CD4-positive, alpha-beta T cell treated with Interleukin-10 for 1 hour (primary cell): ENCODE data around the gene TCF12.

ENCODE experiments used
- DNase-seq: peaks from one replicate; pipeline ENCODE4 v3.0.0-alpha.2; 2020

Gene TCF12

GRCh38 chr15:57025264-57025926, 107.0 kb downstream of the TCF12 start:
- DNase-seq, result no peak

- DNase-seq, result no peak
Observed at GRCh38 chr15:57026016-57026592, 107.7 kb downstream of the TCF12 start.

- no peak for DNase-seq
Observed at GRCh38 chr15:57027596-57027995, 109.2 kb downstream of the TCF12 start.

GRCh38 chr15:57028176-57028575, 109.7 kb downstream of the TCF12 start:
- DNase-seq, result no peak

- DNase-seq, result no peak
Observed at GRCh38 chr15:57030011-57030410, 111.6 kb downstream of the TCF12 start.

- DNase-seq, result no peak
Observed at GRCh38 chr15:57031082-57031481, 112.6 kb downstream of the TCF12 start.

GRCh38 chr15:57031605-57032004, 113.2 kb downstream of the TCF12 start:
- no peak for DNase-seq

- DNase-seq, result no peak
Observed at GRCh38 chr15:57032338-57032737, 113.9 kb downstream of the TCF12 start.

- no peak for DNase-seq
Observed at GRCh38 chr15:57033715-57034439, 115.4 kb downstream of the TCF12 start.

- no peak for DNase-seq
Observed at GRCh38 chr15:57034613-57035012, 116.2 kb downstream of the TCF12 start.

GRCh38 chr15:57035664-57036063, 117.2 kb downstream of the TCF12 start:
- DNase-seq, result no peak

GRCh38 chr15:57036352-57036751, 117.9 kb downstream of the TCF12 start:
- DNase-seq, result no peak

- no peak for DNase-seq
Observed at GRCh38 chr15:57037548-57037947, 119.1 kb downstream of the TCF12 start.

- no peak for DNase-seq
Observed at GRCh38 chr15:57038040-57038439, 119.6 kb downstream of the TCF12 start.

- no peak for DNase-seq
Observed at GRCh38 chr15:57038496-57038895, 120.1 kb downstream of the TCF12 start.

GRCh38 chr15:57041416-57041815, 123.0 kb downstream of the TCF12 start:
- DNase-seq, result no peak

GRCh38 chr15:57044072-57044702, 125.7 kb downstream of the TCF12 start:
- DNase-seq, result no peak

GRCh38 chr15:57044970-57045369, 126.5 kb downstream of the TCF12 start:
- no peak for DNase-seq

GRCh38 chr15:57045741-57046382, 127.4 kb downstream of the TCF12 start:
- DNase-seq, result no peak

GRCh38 chr15:57048930-57049549, 130.6 kb downstream of the TCF12 start:
- no peak for DNase-seq

- no peak for DNase-seq
Observed at GRCh38 chr15:57053470-57053869, 135.0 kb downstream of the TCF12 start.

- DNase-seq, result no peak
Observed at GRCh38 chr15:57054204-57054750, 135.8 kb downstream of the TCF12 start.

- DNase-seq, result no peak
Observed at GRCh38 chr15:57056357-57056756, 137.9 kb downstream of the TCF12 start.
